Stimulated activated CD4-positive, alpha-beta T cell treated with anti-CD3 and anti-CD28 coated beads, Interleukin-1b, Interleukin-23, amount 100 ng/mL, for 48 hours (primary cell): ENCODE results near the gene CBR1.

ENCODE experiments used
- DNase-seq: peaks from one replicate; pipeline ENCODE4 v3.0.0-alpha.2; 2020

CBR1 gene

DNA sequence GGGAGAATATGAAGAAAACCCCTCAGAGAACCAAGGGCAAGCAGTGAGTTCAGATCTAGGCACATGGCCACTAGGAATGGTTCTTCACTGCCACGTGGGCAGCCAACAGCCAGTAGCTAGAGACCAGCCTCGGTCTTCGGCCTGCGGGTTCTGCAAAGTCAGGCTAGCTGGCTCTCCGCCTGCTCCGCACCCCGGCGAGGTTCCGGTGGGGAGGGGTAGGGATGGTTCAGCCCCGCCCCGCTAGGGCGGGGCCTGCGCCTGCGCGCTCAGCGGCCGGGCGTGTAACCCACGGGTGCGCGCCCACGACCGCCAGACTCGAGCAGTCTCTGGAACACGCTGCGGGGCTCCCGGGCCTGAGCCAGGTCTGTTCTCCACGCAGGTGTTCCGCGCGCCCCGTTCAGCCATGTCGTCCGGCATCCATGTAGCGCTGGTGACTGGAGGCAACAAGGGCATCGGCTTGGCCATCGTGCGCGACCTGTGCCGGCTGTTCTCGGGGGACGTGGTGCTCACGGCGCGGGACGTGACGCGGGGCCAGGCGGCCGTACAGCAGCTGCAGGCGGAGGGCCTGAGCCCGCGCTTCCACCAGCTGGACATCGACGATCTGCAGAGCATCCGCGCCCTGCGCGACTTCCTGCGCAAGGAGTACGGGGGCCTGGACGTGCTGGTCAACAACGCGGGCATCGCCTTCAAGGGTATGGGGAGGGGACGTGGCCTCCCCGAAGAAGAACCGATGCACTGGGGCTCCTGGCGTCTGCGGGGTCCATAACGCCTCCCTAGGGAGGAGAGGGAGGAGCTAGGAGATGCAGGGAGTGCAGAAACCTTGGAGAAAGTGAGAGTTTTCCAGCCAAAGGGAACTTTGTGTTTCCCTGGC is at the start of gene CBR1:
Gene CBR1 (plus strand): TSS at position 312 of the 871 bp plus-strand sequence. CDS start 92 bp downstream, at position 404.
- peak; percentile 92 for DNase-seq

DNA sequence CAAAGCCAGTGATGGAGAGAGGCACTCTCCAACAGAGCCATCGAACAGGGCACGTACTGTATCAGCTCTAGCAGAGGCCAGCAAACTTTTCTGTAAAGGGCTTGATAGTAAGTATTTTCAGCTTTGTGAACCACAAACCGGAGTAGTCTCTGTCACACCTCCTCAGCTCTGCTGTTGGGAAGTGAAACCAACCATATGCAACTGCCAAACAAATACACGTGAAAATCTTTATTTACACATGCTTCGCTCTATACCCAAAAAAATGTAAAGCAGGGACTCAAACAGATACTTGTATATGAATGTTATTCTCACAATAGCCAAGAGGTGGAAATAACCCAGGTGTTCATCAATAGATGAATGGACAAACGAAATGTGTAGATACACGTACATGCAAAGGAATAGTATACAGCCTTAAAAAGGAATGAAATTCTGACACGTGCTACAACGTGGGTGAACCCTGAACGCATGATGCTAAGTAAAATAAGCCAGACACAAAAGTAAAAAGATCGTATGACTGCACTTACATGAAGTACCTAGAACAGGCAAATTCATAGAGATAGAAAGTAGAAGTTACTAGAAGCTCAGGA is 48.5 kb upstream of the CBR1 start:
- DNase-seq: no peak

DNA sequence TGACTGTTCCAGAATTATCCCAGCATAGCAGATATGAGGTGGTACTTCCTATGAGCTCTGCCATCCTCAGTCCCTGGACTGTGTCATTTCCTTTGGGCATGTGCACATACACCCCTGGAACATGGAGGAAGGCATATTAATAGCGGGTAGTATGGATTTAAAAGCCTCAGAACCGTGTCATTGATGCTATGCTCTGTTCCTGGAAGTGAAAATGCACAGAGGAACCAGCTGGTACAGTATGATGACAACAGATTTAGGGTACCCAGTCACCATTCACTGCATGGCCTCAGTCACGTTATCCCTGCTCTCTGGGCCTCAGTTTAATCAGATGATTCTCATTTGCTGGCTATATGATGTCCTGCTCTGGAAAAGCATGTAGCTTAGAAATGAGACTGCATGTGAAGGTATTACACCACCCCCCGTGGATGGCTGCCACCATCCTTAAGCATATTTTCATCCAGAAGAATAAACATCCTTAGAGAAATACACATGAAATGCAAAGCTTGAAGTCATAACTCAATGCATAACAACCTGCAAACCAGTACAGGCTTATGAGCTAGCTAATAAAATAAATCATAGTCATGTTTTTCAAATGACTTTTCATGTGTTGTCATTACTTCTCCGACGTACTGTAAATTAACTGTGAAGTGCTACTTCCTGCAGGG is 47.3 kb upstream of the CBR1 start:
- DNase-seq: no peak

DNA sequence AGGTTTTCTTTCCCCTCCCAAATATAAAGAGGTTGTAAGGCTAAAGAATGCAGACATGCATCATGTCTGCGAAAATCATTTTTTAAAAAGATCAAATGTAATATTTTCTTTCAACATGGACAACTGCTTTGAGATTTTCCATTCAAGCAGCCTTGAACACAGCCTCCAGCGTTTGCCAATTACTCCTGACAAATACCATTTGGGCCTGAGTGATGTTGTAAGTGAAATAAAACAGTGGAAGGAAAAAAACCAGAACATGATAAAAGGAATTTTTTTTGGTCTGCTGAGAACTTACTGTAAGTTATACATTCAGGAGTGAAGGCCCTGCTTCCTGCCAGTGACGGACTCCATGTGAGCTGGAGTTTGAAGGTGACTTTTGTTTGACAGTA is 46.7 kb upstream of the CBR1 start:
- no peak for DNase-seq

DNA sequence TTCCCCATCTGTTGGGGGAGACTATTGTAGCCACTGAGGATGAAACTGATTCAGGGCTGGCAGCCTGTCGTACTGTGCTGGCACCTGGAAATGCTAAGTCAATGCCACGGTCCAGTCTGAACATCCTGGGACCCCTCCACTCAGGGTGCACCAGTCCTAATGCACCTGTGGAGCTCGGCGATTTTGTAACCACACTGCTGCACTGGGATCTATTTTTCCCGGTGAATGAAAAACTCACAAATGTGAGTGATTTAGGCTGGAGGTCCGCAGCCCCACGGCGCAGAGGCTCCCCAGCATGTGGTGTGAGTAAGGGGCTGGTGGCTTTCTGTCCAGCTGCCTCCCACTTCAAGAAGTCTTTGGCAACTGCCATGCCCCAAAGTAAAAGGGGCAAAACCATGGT is 45.0 kb upstream of the CBR1 start:
- DNase-seq: no peak

DNA sequence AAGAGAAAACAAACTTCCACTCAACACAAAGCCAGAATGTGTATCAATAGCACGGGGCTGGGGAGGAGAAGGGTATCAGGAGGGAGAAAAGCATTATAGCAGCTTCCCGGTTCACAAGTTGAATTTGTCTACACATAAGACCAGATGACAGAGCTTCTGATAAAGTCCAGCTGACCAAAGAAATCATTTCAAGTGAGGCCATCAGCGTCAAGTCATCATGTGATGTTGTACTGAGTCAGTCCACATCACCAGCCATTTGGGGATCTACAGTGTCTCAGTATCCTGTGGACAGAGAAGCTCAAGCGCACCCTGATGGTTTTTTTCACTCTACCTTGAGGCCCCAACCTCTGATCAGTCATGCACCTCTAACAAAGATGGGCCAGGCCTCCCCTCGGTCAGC is 42.5 kb upstream of the CBR1 start:
- no peak for DNase-seq

DNA sequence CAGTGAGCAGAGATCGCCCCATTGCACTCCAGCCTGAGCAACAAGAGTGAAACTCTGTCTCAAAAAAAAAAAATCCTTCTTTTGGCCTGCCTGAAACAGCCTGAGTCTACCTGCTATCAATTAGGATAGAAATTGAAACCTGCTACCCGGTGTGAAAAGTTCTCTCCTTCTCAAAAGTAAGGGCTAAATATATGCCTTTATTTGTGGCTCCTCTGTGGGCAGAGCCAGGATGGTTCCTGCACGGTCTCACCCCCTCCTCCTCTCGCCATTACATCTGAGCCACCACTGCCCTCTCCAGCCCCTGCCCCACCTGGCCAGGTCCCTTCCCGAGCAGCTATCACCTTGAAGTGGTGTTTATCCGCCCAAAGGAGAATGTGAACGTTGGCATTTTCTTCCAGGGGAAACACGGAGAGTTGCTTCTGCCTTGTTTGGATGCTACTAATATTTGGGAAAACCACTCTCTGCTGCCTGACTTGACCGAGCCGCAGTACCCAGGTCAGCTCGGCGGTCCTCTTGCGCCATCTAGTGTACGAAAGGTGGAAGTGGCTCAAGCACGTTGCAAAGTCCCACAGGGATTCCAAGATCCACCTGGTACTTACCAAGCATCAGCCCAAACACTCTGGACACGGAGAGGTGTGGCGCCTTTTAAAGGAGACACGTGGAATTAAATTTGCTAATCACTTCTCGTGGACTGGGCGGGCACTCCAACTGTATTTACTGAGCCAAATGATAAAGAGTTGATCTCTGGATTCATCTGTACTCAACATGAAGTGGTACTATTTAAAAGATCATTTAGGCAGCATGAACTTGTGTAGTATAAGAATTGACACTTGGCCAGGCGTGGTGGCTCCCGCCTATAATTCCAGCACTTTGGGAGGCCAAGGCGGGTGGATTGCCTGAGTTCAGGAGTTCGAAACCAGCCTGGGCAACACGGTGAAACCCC is 41.4 kb upstream of the CBR1 start:
- DNase-seq: peak; percentile 66

DNA sequence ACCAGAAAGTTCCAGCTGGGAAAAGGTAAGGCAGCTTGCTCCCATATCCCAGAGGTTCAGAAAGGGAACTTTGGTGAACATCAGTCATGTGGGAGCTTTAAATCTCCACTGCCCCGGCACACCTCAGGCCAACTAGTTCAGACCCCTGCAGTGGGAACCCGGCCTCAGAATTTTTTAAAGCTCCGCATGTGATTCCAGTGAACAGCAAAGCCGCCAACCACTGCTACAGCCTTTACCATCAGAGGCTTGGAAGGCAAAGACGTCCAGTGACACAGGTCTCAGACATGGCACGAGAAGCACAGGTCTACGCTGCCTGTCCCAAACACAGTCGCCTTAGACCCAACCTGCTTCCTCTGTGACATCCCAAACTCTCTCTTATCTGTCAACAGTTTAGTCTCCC is 40.5 kb upstream of the CBR1 start:
- DNase-seq: no peak

DNA sequence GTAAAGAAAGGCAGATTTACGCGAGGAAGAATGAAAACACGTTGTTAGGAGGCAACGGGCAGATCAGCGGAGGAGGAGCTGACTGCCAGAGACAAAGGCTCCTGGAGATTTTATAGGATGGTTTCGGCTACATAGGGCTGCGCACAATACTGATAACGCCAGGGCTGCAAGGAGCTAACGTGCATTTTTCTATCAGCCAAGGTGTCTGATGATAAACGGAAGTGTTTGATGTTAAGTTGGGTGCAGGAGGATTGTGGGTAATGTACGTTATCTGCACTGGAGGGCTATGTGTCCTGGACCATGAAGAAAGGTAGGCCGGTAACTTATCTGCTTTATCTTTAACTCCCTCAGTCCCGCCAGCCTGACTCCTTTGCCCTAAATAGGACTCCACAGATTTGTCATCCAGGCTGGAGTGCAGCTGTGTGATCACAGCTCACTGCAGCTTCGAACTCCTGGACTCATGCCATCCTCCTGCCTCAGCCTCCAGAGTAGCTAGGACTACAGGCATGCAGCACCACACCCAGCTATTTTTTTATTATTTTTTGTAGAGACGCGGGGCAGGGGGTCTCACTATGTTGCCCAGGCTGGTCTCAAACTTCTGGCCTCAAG is 39.1 kb upstream of the CBR1 start:
- no peak for DNase-seq

DNA sequence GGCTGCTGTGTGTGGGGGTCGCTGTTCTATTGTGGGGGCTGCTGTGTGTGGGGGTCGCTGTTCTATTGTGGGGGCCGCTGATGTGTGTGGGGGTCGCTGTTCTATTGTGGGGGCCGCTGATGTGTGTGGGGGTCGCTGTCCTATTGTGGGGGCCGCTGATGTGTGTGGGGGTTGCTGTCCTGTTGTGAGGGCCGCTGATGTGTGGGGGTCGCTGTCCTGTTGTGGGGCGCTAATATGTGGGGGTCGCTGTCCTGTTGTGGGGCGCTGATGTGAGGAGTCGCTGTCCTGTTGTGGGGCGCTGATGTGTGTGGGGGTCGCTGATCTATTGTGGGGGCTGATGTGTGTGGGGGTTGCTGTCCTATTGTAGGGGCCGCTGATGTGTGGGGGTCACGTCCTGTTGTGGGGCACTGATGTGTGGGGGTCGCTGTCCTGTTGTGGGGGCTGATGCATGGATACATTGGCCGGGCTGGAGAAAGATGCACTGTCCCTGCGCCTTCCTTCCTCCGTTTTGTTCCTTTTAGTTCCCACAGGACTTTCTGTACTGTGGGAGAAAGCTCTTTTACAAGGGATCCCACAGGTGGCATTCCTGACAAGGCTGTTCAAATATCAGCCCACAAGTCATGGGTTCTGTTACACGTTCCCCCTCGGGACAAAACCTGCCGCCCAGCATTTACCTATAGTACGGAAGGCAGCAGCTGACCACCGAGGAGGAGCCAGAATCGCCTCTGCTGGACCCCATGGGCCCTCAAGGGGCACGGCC is 37.0 kb upstream of the CBR1 start:
- DNase-seq: no peak

DNA sequence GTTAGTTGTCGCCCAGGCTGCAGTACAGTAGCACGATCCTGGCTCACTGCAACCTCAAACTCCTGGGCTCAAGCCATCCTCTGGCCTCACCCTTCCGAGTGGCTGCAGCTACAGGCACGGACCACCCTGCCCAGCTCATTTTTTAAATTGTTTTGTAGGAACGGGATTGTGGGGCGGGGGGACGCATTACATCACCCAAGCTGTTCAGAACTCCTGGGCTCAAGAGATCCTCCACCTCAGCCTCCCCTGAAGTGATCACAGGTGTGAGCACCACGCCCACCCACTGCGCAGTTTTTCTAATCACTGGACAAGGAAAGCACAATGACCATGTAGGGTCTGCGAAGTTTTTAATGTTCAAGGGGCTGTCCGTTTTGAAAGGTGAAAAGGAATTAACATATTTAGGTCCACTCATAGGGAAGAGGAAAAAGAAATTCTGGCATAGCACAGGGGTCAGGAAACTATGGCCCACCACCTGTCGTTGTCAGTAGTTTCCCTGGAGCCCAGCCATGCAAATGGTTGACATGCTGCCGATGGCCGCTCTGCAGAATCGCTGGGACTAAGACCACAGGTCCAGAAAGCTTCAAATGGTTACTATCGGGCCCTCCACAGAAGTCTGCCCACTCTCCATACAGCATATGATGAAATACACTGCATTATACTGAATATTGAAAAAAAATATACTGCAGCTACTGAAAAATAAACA is 35.5 kb upstream of the CBR1 start:
- DNase-seq: no peak

DNA sequence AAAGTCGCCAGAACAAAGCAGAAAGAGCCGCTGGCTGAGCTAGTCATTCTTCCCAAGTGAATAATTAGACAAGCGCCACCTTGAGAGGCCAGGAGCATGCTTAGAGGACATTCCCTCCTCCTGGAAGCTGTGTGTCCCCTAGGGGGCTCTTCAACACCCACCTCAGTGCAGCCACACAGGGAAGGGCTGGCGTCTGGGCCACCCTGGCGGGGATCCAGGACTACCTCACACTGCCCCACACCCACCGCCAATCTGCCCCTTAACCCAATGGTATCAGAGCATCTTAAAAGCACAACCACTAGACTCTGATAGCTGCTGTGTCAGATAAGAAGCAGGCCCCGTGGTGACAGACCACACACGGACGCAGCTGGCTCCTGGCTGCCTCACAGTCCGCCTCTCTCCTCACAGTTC is 34.4 kb upstream of the CBR1 start:
- no peak for DNase-seq

DNA sequence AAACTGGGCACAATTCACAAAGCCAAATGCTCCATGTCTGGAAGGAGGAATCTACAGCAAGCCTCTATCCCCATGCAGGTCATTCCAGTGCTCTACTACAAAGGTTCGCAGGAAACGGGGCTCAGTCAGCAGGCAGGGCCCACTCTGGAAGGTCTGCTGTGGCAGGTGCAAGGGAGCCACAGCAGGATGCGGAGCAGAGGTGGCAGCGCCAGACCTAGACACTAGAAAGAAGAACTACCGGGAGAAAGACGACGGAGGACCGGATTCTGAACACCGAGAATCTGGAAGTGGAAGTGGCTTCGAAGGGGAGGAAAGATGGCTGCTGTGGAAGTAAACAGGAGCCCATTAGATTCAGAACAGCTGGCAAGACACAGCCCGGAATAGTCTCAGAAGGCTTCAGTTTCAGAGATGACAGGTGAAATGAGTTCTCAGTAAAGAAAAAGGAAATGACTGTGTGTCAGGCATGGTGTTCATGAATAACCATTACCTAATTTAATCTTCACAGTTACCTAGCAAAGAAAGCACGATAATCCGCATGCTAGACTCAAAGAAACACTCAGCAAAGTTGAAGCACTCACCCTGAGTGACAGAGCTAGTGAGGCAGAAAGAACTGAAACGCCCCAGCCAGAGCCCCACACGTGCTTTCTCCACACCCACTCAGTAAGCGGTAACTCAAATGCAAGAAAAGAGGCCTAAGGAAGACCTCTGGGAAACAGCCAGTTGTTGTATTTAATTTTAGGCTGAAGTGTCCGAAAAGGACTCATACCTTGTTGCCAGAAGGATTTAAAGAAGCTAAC is 30.9 kb upstream of the CBR1 start:
- no peak for DNase-seq

DNA sequence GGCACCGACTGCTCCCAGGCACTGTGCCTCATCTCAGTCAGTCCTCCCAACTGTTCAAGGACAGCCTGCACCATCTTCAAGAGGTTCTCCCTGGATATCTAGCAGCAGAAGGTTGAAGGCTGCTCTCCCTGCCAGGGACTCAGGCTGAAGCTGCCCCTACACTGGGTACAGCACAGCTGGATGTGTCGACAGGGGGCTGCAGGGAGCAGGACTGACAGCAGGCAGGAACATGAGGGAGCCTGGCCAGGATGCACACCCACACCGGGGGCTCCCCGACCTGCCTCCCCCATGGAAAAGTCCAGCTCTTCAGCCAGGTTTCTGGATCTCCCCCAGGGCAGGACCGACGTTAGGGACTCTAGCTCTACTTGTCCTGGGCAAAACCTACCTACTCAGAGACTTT is 30.0 kb upstream of the CBR1 start:
- no peak for DNase-seq

DNA sequence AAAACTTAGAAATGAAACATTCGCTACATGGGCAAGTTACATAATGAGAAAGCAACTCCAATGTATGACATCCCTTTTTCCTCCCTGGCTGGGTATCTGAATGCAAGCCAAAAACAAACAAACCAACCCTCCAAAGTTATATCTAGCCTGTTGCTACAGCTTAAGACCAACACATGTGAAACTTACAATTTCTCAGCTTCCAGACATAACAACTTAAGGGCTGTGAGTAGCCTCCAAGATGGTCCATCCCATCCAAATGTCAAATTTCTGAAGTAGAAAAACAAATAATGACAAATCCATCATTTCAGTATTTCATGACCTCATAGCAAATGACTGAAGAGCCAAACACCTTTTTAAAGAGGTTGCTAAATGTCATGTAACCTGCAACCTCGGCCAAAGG is 29.4 kb upstream of the CBR1 start:
- DNase-seq: no peak

DNA sequence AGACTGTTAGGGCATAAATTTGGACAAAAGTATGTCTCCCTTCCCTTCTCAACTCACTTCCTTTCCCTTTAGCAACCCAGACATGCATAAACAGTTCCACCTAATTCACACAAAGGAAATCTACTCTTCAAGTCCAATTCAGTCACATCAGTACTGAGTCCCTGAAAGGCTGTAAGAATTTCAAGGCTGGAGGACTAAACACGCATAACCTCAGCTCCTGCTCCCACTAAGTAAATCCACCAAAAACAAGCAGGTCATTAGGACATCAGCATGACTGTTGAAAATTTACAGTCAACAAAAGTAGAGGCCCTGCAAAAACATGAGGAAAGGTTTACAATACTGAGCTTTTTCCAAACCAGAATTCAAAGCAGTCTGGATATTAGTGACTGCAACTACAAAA is 27.9 kb upstream of the CBR1 start:
- no peak for DNase-seq

DNA sequence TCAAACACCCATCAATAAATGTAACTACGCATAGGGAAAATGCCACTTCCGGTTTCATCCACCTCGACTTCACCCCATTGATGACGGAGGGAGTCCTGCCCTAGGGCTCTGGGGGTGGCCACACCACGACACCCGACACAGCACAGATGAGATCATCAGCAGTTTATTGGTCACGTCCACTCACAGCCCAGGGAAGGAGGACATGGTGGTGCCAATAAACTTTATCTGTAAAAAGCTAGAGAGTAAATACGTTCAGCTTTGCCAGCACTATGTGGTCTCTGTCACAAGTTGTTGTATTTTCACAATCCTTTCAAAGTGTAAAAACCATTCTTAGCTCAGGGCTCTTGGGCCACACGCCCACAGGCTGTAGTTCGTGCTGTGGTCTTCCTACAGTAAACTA is 25.8 kb upstream of the CBR1 start:
- no peak for DNase-seq

DNA sequence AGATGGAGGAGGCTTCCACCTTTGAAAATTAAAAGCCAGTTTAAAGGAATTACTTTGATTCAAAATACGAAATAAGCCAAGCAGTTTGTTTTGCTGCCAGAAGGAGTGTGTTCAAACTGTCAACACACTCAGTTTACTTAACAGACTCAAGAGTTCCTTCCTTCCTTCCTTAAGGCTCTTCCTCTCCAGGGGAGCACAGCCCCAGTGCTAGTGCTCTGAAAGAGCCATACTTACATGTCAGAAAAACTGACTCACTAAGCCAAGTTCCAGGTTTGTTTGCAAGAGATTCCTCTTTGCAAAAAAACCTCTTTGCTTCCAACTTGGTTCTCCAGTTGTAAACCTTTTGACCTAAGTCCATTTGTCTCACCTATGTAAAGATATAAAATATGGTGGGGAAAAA is 23.8 kb upstream of the CBR1 start:
- DNase-seq: no peak

DNA sequence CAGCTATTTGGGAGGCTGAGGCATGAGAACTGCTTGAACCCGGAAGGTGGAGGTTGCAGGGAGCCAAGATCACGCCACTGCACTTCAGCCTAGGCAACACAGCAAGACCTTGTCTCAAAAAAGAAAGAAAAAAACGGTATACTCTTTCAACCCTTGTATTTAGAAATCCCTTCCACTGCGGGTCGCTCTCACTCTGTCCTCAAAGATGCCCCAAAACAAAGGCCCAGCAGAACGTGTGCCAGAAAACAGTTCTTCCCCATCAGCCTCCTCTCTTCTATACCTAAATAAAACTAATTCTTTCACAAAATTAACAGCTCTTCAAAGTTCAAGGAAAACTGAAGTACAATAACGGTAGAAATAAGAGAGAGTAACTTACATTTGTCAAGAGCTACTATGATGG is 22.7 kb upstream of the CBR1 start:
- no peak for DNase-seq

DNA sequence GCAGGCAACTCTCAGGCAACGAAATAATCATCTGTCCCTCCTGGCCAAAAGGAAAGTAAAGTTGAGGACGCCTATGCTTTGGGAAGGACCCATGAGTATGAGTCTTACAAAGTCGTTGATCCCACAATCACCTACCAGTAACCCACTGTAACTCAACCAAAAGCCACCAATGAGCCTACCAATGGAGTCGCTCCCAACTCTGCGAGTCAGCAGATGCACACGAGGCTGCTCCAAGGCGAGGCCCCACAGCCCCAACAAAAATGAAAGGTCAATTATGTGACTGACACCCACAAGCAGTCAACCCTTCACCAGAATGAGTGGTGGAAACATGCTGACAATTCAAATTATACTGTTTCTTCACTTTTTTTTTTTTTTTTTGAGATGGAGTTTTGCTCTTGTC is 21.5 kb upstream of the CBR1 start:
- peak; percentile 32 for DNase-seq
